SKM-1 treated with dmso at 0.1 percent for 144 hours (cell line): ENCODE results near the gene RPS6KA2.

ENCODE experiments used
- DNase-seq: peaks from one replicate; lab custom pipeline; 2025; ENCODE audit not compliant: unreplicated experiment; lab: John Stamatoyannopoulos, UW

The RPS6KA2 gene

GRCh38 chr6:166616261-166617238, 10.5 kb downstream of the RPS6KA2 start:
- DNase-seq: no peak

GRCh38 chr6:166615059-166615770, 11.8 kb downstream of the RPS6KA2 start:
- no peak for DNase-seq

GRCh38 chr6:166614589-166614988, 12.5 kb downstream of the RPS6KA2 start:
- no peak for DNase-seq

- no peak for DNase-seq
Measured at GRCh38 chr6:166614171-166614583, 12.9 kb downstream of the RPS6KA2 start.

GRCh38 chr6:166613027-166613426, 14.0 kb downstream of the RPS6KA2 start:
- DNase-seq: no peak

GRCh38 chr6:166612471-166612881, 14.6 kb downstream of the RPS6KA2 start:
- no peak for DNase-seq

- no peak for DNase-seq
Measured at GRCh38 chr6:166611631-166612030, 15.4 kb downstream of the RPS6KA2 start.

- no peak for DNase-seq
Measured at GRCh38 chr6:166610069-166610468, 17.0 kb downstream of the RPS6KA2 start.

GRCh38 chr6:166608774-166609173, 18.3 kb downstream of the RPS6KA2 start:
- no peak for DNase-seq

- no peak for DNase-seq
Measured at GRCh38 chr6:166605752-166606151, 21.3 kb downstream of the RPS6KA2 start.

GRCh38 chr6:166604911-166605310, 22.1 kb downstream of the RPS6KA2 start:
- no peak for DNase-seq

GRCh38 chr6:166604328-166604727, 22.7 kb downstream of the RPS6KA2 start:
- DNase-seq: no peak

- no peak for DNase-seq
Measured at GRCh38 chr6:166603043-166603690, 23.9 kb downstream of the RPS6KA2 start.

- DNase-seq: no peak
Measured at GRCh38 chr6:166601956-166602355, 25.1 kb downstream of the RPS6KA2 start.

- DNase-seq: no peak
Measured at GRCh38 chr6:166600931-166601330, 26.1 kb downstream of the RPS6KA2 start.

GRCh38 chr6:166599205-166599604, 27.8 kb downstream of the RPS6KA2 start:
- DNase-seq: no peak

- no peak for DNase-seq
Measured at GRCh38 chr6:166598441-166599138, 28.5 kb downstream of the RPS6KA2 start.

GRCh38 chr6:166597711-166598440, 29.2 kb downstream of the RPS6KA2 start:
- no peak for DNase-seq

GRCh38 chr6:166596776-166597507, 30.1 kb downstream of the RPS6KA2 start:
- DNase-seq: no peak

- no peak for DNase-seq
Measured at GRCh38 chr6:166595949-166596348, 31.1 kb downstream of the RPS6KA2 start.
